ENCODE results near the gene C6orf47.

Gene C6orf47

GRCh38 chr6:31651602-31652191 is 8.9 kb downstream of the C6orf47 start:
- TF ChIP-seq SIN3A (IDR thresholded peaks at IDR 0.05; ENCODE audit: borderline replicate concordance, insufficient read depth, low read length) (peak; percentile 81; the same call in 1 of the 2 replicates), TAF1 (IDR thresholded peaks at IDR 0.05; ENCODE audit: borderline replicate concordance, insufficient read depth, low read length) (peak; percentile 11; the same call in 1 of the 2 replicates), POLR2AphosphoS5 (IDR thresholded peaks at IDR 0.05; ENCODE audit: low read depth, low read length) (no peak; the same call in 1 of the 2 replicates)

- no peak for TF ChIP-seq REST (IDR thresholded peaks at IDR 0.05; ENCODE audit: insufficient read depth in 1 of 2, low read depth in 2 of 2, low read length in 2 of 2)
- no peak for TF ChIP-seq POLR2AphosphoS5 (IDR thresholded peaks at IDR 0.05; ENCODE audit: low read depth, low read length)
- TF ChIP-seq SIN3A (IDR thresholded peaks at IDR 0.05; ENCODE audit: borderline replicate concordance, insufficient read depth, low read length): no peak
- no peak for TF ChIP-seq FOXP2 (optimal IDR thresholded peaks at IDR 0.05; ENCODE audit: borderline replicate concordance, extremely low read depth, extremely low read length, insufficient read depth)
- TF ChIP-seq TAF1 (IDR thresholded peaks at IDR 0.05; ENCODE audit: borderline replicate concordance, insufficient read depth, low read length): no peak
These were observed 15.3 kb downstream of the C6orf47 start for GRCh38 chr6:31645325-31645724.

GRCh38 chr6:31643818-31644454 is 16.6 kb downstream of the C6orf47 start:
- TF ChIP-seq SIN3A (IDR thresholded peaks at IDR 0.05; ENCODE audit: borderline replicate concordance, insufficient read depth, low read length): no peak
- no peak for TF ChIP-seq POLR2AphosphoS5 (IDR thresholded peaks at IDR 0.05; ENCODE audit: low read depth, low read length)
- no peak for TF ChIP-seq TAF1 (IDR thresholded peaks at IDR 0.05; ENCODE audit: borderline replicate concordance, insufficient read depth, low read length)

GRCh38 chr6:31642798-31643570 is 17.6 kb downstream of the C6orf47 start:
- no peak for TF ChIP-seq POLR2AphosphoS5 (IDR thresholded peaks at IDR 0.05; ENCODE audit: low read depth, low read length)

GRCh38 chr6:31641370-31641769 is 19.2 kb downstream of the C6orf47 start:
- TF ChIP-seq FOXP2 (optimal IDR thresholded peaks at IDR 0.05; ENCODE audit: borderline replicate concordance, extremely low read depth, extremely low read length, insufficient read depth): no peak
- no peak for TF ChIP-seq TAF1 (IDR thresholded peaks at IDR 0.05; ENCODE audit: borderline replicate concordance, insufficient read depth, low read length)
- TF ChIP-seq REST (IDR thresholded peaks at IDR 0.05; ENCODE audit: insufficient read depth in 1 of 2, low read depth in 2 of 2, low read length in 2 of 2): no peak

GRCh38 chr6:31640612-31641011 is 20.0 kb downstream of the C6orf47 start:
- TF ChIP-seq FOXP2 (optimal IDR thresholded peaks at IDR 0.05; ENCODE audit: borderline replicate concordance, extremely low read depth, extremely low read length, insufficient read depth) (no peak), REST (IDR thresholded peaks at IDR 0.05; ENCODE audit: insufficient read depth in 1 of 2, low read depth in 2 of 2, low read length in 2 of 2) (no peak), TAF1 (IDR thresholded peaks at IDR 0.05; ENCODE audit: borderline replicate concordance, insufficient read depth, low read length) (no peak), POLR2AphosphoS5 (IDR thresholded peaks at IDR 0.05; ENCODE audit: low read depth, low read length) (no peak), SIN3A (IDR thresholded peaks at IDR 0.05; ENCODE audit: borderline replicate concordance, insufficient read depth, low read length) (no peak)

Data from PFSK-1 (cell line).